ENCODE data around the gene TMEM183A.

The TMEM183A gene, protein sequence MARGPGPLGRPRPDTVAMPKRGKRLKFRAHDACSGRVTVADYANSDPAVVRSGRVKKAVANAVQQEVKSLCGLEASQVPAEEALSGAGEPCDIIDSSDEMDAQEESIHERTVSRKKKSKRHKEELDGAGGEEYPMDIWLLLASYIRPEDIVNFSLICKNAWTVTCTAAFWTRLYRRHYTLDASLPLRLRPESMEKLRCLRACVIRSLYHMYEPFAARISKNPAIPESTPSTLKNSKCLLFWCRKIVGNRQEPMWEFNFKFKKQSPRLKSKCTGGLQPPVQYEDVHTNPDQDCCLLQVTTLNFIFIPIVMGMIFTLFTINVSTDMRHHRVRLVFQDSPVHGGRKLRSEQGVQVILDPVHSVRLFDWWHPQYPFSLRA

DNA sequence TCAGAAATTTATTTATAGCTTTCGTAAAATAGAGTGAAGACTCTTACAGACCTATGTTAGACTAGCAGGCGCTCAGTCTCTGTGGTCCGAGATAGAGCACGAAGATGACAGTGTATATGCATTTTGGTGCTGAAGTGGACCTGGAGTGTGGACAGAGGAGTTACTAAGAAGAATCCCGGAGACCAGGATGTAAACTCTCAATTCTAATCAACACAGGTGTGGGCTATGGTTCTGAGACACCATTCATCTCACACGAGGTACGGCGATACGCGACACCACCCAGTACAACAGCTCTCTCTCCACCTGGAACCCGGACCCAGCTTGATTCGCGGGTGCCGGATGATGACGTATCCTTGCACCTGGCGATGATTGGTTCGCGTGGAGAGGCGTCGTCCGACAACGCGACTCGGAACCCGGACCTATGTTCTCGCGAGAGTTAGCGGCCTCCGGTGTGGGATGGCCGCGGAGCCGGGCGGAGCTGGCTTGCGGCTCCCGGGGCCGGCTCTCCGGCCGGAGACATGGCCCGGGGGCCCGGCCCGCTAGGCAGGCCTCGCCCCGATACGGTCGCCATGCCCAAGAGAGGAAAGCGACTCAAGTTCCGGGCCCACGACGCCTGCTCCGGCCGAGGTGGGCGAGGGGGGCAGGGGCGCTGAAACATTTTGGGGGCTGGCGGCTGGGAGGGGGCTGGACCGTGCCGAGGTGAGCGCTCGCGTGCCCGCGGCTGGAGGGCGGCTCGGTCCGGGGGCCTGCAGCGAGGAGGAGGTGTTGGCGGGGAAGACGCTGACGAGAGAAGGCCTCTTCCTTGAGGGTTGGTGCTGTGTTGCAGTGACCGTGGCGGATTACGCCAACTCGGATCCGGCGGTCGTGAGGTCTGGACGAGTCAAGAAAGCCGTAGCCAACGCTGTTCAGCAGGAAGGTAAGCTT, at the start of gene TMEM183A:
TMEM183A (plus strand) TSS at position 427 of the 924 bp plus-strand sequence; CDS start at position 519, 92 bp downstream.
- Mint-ChIP-seq H3K27ac (peak within 1 kb of the TSS; percentile 93 to 98 (median 97)), H3K4me1 (peaks cover 23% of the 10 kb centered on the region), H3K36me3 (ENCODE audit: low read depth) (peaks cover 34% of the 10 kb centered on the region), H3K9me3 (no peaks in the 10 kb centered on the region), H3K27me3 (ENCODE audit: low read depth) (no peaks in the 10 kb centered on the region), H3K4me3 (peak within 1 kb of the TSS; percentile 87 to 98 (median 97))
- TF ChIP-seq CTCF (IDR thresholded peaks at IDR 0.05; ENCODE audit: unreplicated experiment in 3 of 3) = no peak

DNA sequence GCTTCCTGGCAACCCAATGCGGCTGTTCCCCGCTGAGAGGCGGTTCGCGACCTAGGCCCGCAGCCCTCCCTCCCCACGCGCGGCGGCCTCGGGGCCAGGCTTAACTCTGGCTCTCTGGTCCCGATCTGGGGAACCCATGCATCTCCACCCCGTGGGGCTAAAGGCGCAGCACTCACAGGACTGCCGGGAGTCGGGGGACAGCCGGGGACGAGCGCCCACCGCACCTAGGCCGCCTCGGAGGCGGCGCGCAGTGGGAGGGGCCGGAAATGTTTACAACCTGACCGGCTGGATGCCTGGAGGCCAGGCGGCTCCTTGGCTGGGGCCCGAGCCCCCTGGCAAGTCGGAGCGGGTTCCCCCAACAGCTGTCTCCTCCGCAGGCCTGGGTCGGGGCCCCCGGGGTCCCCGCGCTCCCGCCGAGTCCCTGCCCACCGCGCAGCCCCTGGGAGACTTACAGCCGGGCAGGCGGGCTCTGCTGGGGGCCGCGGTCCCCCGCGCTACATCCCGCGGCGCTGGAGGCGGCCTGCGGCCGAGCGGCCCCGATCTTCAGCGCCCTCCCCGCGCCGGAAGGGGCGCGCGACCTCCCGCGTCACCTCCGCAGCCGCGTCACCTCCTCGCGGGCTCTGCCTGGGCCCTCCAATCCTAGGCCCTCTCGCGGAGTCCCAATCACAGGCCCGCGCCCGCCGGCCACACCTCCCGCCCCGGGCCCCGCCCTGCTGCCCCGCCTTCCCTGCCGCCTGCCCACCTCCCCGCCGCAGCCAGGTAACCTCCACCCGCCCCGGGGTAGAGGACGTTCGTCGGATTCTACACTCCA, 49.2 kb upstream of the TMEM183A start, which contains the start of gene ADIPOR1:
ADIPOR1 (minus strand) TSS at position 580 of the 811 bp plus-strand sequence. CDS start 7,242 bp downstream, outside the sequence.
- H3K9me3 Mint-ChIP-seq = no peaks in the 10 kb centered on the region
- peaks cover 7% of the 10 kb centered on the region for H3K36me3 Mint-ChIP-seq (ENCODE audit: low read depth)

GRCh38 chr1:202958544-202959275, 48.5 kb upstream of the TMEM183A start:
- Mint-ChIP-seq H3K27me3 (ENCODE audit: low read depth) (no peaks in the 10 kb centered on the region), H3K4me1 (peaks cover 66% of the 10 kb centered on the region)

More for the DNA sequence above, 49.2 kb upstream of the TMEM183A start, which contains the start of gene ADIPOR1:
- peak within 1 kb of the TSS; percentile 90 to 95 (median 93) for H3K4me3 Mint-ChIP-seq
- H3K4me1 Mint-ChIP-seq = peaks cover 61% of the 10 kb centered on the region
- peak within 1 kb of the TSS; percentile 65 to 91 (median 75) for H3K27ac Mint-ChIP-seq
- peak in 1 of 3 experiments; percentile 20 for TF ChIP-seq CTCF (IDR thresholded peaks at IDR 0.05; ENCODE audit: unreplicated experiment in 3 of 3)
- no peaks in the 10 kb centered on the region for H3K27me3 Mint-ChIP-seq (ENCODE audit: low read depth)

DNA sequence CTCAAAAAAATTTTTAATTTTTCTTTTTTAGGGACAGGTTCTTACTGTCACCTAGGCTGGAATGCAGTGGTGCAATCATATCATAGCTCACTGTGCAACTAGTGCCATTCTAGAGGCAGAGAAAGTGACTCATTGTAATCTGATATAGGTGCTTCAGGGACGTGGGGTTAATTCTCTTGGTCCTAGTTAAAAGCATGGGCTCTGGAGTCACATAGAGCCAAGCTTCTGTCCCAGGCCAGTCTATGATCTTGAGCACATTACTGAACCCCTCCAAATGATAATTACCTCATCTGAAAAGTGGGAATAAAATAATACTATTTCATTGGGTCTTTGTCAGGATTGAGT, 47.9 kb upstream of the TMEM183A start:
- Mint-ChIP-seq H3K27me3 (ENCODE audit: low read depth) (no peaks in the 10 kb centered on the region), H3K4me1 (peaks cover 67% of the 10 kb centered on the region)

More at GRCh38 chr1:202958544-202959275, 48.5 kb upstream of the TMEM183A start:
- Mint-ChIP-seq H3K36me3 (ENCODE audit: low read depth) (peaks cover 11% of the 10 kb centered on the region), H3K27ac (peak overlapping the region; percentile 65 to 91 (median 75)), H3K9me3 (no peaks in the 10 kb centered on the region), H3K4me3 (peak overlapping the region; percentile 90 to 95 (median 93))
- no peak for TF ChIP-seq CTCF (IDR thresholded peaks at IDR 0.05; ENCODE audit: unreplicated experiment in 3 of 3)

More for the DNA sequence above, 47.9 kb upstream of the TMEM183A start:
- H3K9me3 Mint-ChIP-seq = no peaks in the 10 kb centered on the region
- peak overlapping the region in 2 of 3 experiments; percentile 46 to 65 for H3K27ac Mint-ChIP-seq
- TF ChIP-seq CTCF (IDR thresholded peaks at IDR 0.05; ENCODE audit: unreplicated experiment in 3 of 3) = no peak
- peak overlapping the region; percentile 90 to 95 (median 93) for H3K4me3 Mint-ChIP-seq
- H3K36me3 Mint-ChIP-seq (ENCODE audit: low read depth) = peaks cover 10% of the 10 kb centered on the region
